Articular chondrocyte of knee joint (primary cell): ENCODE results near the gene IRF3. TPM values are rescaled to one million over a fixed set of nuclear protein-coding genes. Genes with fewer than 3 reads are reported as not detected.

Source experiments
- small RNA-seq: library from RNA; depleted of rRNA; stranded (forward); fragments of <200 nt; gene quantifications from one replicate; pipeline ENCODE3, GENCODE V24; 2012
- total RNA-seq: library from RNA; depleted of rRNA; stranded (reverse); fragments of >200 nt; gene quantifications from 2 replicates; pipeline ENCODE4 v1.2.3, GENCODE V29; 2012

IRF3 gene, protein sequence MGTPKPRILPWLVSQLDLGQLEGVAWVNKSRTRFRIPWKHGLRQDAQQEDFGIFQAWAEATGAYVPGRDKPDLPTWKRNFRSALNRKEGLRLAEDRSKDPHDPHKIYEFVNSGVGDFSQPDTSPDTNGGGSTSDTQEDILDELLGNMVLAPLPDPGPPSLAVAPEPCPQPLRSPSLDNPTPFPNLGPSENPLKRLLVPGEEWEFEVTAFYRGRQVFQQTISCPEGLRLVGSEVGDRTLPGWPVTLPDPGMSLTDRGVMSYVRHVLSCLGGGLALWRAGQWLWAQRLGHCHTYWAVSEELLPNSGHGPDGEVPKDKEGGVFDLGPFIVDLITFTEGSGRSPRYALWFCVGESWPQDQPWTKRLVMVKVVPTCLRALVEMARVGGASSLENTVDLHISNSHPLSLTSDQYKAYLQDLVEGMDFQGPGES
- 22.5 and 25.0 TPM in 2 replicates for total RNA-seq

GRCh38 chr19:49665351-49666119, at the start of gene IRF3, which contains the start of gene BCL2L12:
Gene IRF3, minus strand, starts transcription at chr19:49665857. Its CDS starts 1,019 bp downstream, at chr19:49664838.
Gene BCL2L12, plus strand, starts transcription at chr19:49665933. Its CDS starts 760 bp downstream, at chr19:49666693.

DNA sequence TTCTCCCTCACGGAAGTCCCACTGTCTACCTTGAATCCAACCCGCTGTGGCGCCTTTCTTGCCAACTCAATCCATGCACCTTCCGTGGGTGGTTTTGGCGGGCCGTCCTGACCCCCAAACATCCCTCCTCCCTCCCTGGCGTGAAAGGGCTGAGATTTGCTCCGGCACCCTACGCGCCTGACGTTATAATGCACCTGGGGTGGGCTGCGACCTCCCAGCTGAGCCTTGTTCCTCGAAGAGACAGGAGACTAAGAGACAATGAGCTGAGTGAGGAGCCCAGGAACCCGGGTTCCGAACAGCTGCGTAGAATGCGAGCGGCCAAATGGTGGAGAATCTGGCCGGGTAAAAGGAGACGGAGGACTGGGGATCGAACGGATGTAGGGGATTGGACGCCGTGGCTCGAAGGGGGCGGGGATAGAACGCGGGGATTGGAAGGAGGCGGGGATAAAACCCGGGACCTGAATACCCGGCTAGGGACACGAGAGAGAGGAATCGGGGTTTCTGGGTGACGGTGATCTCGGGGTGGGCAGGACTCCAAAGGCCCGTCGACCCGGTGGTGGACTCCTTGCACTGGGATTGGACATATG, 25.1 kb upstream of the IRF3 start, which contains the start of gene CPT1C:
Gene CPT1C, plus strand, starts transcription at position 461 of the 587 bp plus-strand sequence. CDS start 1,137 bp downstream, outside the sequence.

DNA sequence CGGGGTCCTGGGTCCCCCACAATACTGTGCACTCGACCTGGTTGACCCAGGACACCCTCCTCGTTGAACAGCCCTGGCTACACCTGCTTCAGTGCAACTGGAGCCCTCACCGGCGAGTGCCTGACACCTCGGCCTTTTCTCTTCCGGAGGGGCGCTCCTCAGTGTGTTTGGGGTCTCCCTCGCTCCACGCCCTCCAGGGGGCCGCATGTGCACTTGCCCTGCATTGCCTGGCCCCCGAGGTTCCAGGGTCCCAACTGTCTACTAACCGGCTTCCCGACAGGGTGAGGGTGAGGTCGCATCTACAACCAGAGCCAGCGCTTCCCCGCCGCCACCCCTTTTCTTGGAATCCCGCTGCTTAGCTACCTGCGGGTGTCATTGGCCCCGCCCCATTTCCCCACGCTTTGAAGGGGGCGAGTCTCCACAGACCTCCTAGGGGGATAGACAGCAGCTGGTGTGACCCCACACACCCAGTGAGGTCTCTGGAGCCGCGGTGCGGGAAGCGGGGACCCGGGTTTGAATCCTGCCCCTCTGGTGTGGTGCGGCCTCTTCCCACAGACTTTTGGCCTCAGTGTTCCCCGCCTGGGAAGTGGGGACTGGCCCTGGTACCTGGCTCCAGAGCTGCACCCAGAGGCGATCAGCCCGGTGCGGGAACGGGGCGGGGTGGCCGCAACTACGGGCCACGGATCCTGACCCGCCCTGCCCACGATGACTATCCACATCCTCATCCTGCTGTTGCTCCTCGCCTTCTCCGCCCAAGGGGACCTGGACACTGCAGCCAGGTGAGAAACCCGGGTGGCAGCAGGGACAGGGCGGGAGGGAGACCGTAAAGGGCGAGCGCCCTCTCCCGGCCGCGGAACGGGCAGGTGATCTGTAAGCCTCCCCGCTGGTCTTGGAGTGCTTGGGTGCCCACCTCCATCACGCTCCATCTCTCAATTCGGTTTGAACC, 23.7 kb upstream of the IRF3 start, which contains the start of gene ADM5:
Gene ADM5, plus strand, starts transcription at position 462 of the 946 bp plus-strand sequence. Its CDS starts 244 bp downstream, at position 706.

DNA sequence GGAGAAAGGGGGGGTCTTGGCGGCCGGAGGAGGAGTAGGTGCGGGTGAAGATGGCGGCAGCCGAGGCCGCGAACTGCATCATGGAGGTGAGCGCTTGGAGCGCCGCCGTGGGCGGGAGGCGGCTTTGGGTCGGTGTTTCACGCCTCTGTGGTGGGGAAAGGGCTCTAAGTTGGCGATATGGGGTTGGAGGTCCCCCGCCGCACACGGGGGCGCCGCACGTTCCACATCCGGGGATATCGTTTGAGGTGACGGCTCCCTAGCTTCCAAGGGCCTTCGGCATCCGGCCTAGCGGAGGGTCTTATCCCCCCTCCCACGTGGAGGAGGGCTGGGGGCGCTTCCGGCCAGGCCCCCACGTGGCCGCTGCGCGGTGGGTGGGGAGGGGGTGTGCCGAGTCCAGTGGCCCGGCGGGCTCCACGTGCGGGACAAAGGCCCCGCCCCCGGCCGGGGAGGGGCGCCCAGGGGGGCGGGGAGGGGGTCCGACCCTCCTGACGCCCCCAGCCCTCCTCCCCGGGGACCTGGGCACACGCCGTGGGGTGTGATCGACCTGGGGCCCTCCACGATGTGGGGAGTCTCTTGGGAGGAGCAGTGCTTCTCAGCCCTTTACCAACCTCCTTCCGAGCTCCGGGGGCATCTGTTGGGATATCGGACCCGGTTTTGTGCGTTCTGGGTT, 11.7 kb upstream of the IRF3 start, which contains the start of gene PRMT1:
Gene PRMT1, plus strand, starts transcription at position 41 of the 670 bp plus-strand sequence. Its CDS starts 10 bp downstream, at position 51.

DNA sequence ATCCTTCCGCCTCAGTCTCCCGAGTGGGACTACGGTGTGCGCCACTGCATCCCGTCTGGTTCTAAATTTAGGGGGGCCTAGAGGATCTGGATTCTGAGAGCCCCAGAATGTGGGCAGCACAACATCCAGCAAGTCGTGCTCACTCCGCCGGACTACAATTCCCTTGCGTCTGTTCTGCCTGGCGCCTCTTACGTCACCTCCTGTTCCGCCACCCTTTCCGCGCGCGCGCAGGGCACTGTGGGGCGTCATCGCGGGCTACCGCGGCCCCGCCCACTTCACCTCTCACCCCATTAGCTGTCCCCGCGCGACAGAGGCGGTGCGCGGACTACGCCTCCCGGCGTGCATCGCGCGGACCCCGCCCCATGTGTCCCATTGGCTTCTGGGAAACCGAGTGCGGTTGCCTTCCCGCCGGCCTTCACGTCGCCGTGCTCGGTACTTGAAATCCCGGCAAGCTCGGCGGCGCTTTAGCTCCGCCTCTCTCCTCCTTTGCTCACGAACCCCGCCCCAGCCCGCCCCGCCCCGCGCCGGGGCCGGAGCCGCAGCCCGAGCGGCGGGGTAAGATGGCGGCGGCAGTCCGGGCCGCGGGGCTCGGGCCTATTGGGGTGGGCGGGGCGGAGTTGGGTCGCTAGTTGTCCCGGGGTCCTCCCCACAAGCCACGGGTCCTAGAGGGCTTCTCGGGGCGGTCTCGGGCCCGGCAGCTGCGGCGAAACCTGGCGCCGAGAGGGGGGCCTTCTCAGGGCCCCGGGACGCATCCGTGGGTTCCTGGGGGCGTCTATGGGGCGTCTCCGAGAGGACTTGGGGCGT, 23.8 kb downstream of the IRF3 start, which contains the start of gene SCAF1:
Gene SCAF1, plus strand, starts transcription at position 522 of the 804 bp plus-strand sequence. CDS start 2,818 bp downstream, outside the sequence.

DNA sequence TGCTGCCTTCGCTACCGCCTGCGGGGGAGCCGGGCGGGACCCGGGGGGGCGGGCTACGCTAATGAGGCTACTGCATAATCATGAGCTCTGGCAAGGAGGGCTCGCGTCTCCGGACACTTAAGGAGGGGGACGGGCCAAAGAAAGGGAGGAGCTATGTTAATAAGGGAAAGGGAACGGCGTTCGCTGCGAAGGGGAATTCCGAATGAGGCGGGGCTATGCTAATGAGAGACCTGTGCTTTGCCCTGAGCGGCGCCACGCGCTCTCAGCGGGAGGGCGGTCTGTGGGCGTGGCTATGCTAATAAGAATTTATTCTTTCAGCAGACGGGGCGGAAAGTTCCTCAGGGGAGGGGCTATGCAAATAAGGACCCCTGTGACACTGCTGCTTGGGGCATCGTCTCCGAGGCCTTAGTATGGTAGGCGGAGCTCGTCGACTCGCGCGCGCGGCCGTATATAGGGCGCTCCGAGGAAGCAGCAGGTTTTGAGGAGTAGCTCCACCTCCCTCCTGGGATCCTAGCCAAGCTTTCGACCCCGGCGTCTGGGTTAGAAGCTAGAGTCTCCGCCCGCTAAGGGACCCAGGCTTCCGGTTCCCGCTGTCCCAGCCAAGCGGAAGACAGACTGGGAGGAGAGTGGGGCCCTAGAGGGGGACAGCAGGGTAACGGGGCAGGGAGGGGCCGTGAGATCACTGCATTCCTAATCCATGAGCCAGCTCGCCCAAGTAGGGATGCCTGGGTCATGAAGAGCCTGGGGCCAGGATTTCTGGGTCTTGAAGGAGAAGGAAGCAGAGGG, 25.4 kb downstream of the IRF3 start, which contains the start of gene RRAS:
Gene RRAS, minus strand, starts transcription at position 31 of the 786 bp plus-strand sequence. CDS start 45 bp downstream, outside the sequence.

Small RNAs within 50 kb of the gene (small RNA-seq; reads per million reads assigned to genes)
- not detected for gene MIR5088

Other genes with a start within 250 kb of the IRF3 start
- not detected in 2 replicates for gene PTH2, start 242.4 kb downstream of the IRF3 start, total RNA-seq
- gene GFY, start 240.5 kb downstream of the IRF3 start, total RNA-seq = not detected in 2 replicates
- under 0.01 TPM in 1 of 2 replicates, not detected in the other for gene SLC17A7, start 224.3 kb downstream of the IRF3 start, total RNA-seq
- 59.1 and 62.8 TPM in 2 replicates for gene PIH1D1, start 214.0 kb downstream of the IRF3 start, total RNA-seq
- gene ALDH16A1, start 212.6 kb downstream of the IRF3 start, total RNA-seq = 19.7 and 22.1 TPM in 2 replicates
- gene FLT3LG, start 191.6 kb downstream of the IRF3 start, total RNA-seq = 5.0 and 5.2 TPM in 2 replicates
- gene RPL13A, start 178.2 kb downstream of the IRF3 start, total RNA-seq = 1,376 and 2,288 TPM in 2 replicates
- gene RPS11, start 169.4 kb downstream of the IRF3 start, total RNA-seq = 2,902 and 3,041 TPM in 2 replicates
- 50.0 and 52.4 TPM in 2 replicates for gene FCGRT, start 153.2 kb downstream of the IRF3 start, total RNA-seq
- 221 and 248 TPM in 2 replicates for gene RCN3, start 137.9 kb downstream of the IRF3 start, total RNA-seq
- 45.3 and 50.4 TPM in 2 replicates for gene NOSIP, start 85.3 kb downstream of the IRF3 start, total RNA-seq
- gene PRRG2, start 84.5 kb downstream of the IRF3 start, total RNA-seq = 0.22 and 0.26 TPM in 2 replicates
- gene PRR12, start 74.7 kb downstream of the IRF3 start, total RNA-seq = 2.8 and 6.1 TPM in 2 replicates
- 28.4 and 38.3 TPM in 2 replicates for gene RRAS, start 25.7 kb downstream of the IRF3 start, total RNA-seq
- gene SCAF1, start 23.6 kb downstream of the IRF3 start, total RNA-seq = 13.1 and 15.2 TPM in 2 replicates
- 3.5 and 5.2 TPM in 2 replicates for gene BCL2L12, start 76 bp upstream of the IRF3 start, total RNA-seq
- 106 and 127 TPM in 2 replicates for gene PRMT1, start 11.4 kb upstream of the IRF3 start, total RNA-seq
- gene ADM5, start 23.7 kb upstream of the IRF3 start, total RNA-seq = 0.32 and 0.39 TPM in 2 replicates
- 16.8 and 21.6 TPM in 2 replicates for gene CPT1C, start 25.3 kb upstream of the IRF3 start, total RNA-seq
- gene TSKS, start 97.4 kb upstream of the IRF3 start, total RNA-seq = 0.13 and 0.32 TPM in 2 replicates
- 91.9 and 94.0 TPM in 2 replicates for gene AP2A1, start 101.1 kb upstream of the IRF3 start, total RNA-seq
- gene FUZ, start 147.4 kb upstream of the IRF3 start, total RNA-seq = 11.8 and 15.2 TPM in 2 replicates
- 18.8 and 21.6 TPM in 2 replicates for gene MED25, start 152.4 kb upstream of the IRF3 start, total RNA-seq
- 37.2 and 42.2 TPM in 2 replicates for gene PTOV1, start 185.3 kb upstream of the IRF3 start, total RNA-seq
- gene PNKP, start 201.7 kb upstream of the IRF3 start, total RNA-seq = 28.5 and 32.5 TPM in 2 replicates
- gene AKT1S1, start 211.5 kb upstream of the IRF3 start, total RNA-seq = 10.9 and 14.0 TPM in 2 replicates
- gene TBC1D17, start 211.8 kb upstream of the IRF3 start, total RNA-seq = 10.6 and 14.2 TPM in 2 replicates
- gene IL4I1, start 231.0 kb upstream of the IRF3 start, total RNA-seq = 0.65 and 1.6 TPM in 2 replicates